ENCODE results near the gene CES2. TPM values are rescaled to one million over a fixed set of nuclear protein-coding genes. Genes with fewer than 3 reads are reported as not detected.

Gene CES2
- total RNA-seq, 1 donor from 2014 or later = 35.8 TPM

DNA sequence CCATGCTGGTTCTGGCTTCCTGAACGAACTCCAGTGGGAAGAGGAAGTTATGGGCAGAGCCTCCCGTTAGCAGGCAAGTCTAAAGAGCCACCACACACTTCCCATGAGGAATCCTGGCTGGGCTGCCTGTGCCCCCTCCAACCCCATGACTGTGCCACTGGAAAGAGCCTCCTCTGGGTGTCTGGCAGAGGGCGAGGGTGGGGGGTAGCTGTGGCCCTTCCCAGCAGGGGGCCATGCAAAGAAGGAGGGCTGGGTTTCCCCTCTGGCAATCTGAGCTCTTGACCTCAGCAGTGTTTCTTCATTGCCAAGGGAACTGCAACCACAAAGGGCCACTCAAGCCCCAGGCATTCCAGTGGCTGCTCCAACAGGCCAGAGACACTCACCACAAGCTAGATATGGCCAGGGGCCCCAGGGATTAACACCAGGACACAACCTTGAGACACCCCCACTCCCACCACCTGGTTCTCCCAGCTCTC lies 8.3 kb upstream of the CES2 start:
- H3K9me3 ChIP-seq = no peaks in the 10 kb centered on the region
- no peak for TF ChIP-seq CTCF (IDR thresholded peaks at IDR 0.05)
- peak overlapping the region; percentile 79 for H3K27ac ChIP-seq
- H3K36me3 ChIP-seq = peaks cover 8% of the 10 kb centered on the region
- peaks cover 35% of the 10 kb centered on the region for H3K4me1 ChIP-seq
- intact Hi-C loops (cut with DNase I) = no loop called here
- peaks cover 5% of the 10 kb centered on the region for H3K27me3 ChIP-seq
- ATAC-seq (peak; percentile 73), DNase-seq (peak; percentile 82)
- H3K4me3 ChIP-seq = no peak overlapping the region

GRCh38 chr16:66927918-66928649 lies 7.2 kb upstream of the CES2 start:
- ATAC-seq (no peak), DNase-seq (no peak)
- H3K9me3 ChIP-seq = no peaks in the 10 kb centered on the region
- H3K27ac ChIP-seq = peak overlapping the region; percentile 79
- H3K4me1 ChIP-seq = peaks cover 41% of the 10 kb centered on the region
- peaks cover 5% of the 10 kb centered on the region for H3K27me3 ChIP-seq
- TF ChIP-seq CTCF (IDR thresholded peaks at IDR 0.05) = no peak
- no peak overlapping the region for H3K4me3 ChIP-seq
- H3K36me3 ChIP-seq = peaks cover 13% of the 10 kb centered on the region
- intact Hi-C loops (cut with DNase I) = no loop called here

DNA sequence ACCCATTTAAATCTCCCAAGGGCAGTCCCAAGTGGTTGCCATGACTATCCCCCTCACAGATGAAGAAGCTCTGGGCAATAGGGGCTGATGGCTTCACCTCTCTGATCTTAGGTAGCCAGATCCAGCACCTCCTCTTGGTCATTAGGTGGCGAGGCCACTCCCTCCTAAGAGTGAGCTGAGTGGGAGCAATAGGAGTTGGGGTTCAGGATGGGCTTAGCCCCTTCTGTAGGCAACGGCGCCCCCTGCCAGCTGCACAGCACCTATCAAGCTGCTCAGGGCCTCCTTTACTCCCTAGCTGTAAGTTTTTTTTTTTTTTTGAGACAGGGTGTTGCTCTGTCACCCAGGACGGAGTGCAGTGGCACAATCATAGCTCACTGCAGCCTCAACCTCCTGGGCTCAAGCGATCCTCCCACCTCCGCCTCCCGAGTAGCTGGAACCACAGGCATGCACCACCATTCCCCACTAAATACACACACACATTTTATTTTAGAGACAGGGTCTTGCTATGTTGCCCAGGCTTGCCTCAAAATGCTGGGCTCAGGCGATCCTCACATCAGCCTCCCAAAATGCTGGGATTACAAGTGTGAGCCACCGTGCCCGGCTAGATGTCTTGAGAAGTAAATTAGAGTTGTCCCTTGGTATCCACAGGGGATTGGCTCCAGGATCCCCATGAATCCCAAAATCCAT lies 6.5 kb upstream of the CES2 start:
- H3K9me3 ChIP-seq = no peaks in the 10 kb centered on the region
- TF ChIP-seq CTCF (IDR thresholded peaks at IDR 0.05) = peak; percentile 31

DNA sequence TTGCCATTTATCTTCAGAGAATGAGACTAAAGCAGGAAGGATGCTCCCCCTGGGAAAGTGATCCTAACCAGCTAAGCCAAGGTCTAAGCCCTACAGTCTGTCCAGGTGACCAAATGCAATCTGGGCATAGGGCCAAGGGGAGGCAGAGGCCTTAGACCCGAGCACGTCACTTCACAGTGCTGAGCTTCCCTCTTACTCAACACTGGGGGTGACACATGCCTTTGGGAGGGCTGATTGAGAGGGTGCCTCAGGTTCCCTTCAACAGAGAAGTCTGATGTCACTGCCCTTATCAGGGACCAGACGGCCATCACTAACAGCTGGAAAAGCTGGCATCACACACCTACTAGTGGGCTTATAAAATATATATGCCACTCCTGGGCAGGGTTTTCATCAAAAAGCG lies 5.1 kb upstream of the CES2 start:
- intact Hi-C loops (cut with DNase I) = no loop called here

More for the DNA sequence above, 6.5 kb upstream of the CES2 start:
- Histone ChIP-seq H3K36me3 (peaks cover 13% of the 10 kb centered on the region), H3K4me3 (no peak overlapping the region), H3K27me3 (peaks cover 5% of the 10 kb centered on the region), H3K4me1 (peaks cover 46% of the 10 kb centered on the region), H3K27ac (peak overlapping the region; percentile 11)
- no peak for DNase-seq
- no peak for ATAC-seq
- intact Hi-C loops (cut with DNase I) = no loop called here

DNA sequence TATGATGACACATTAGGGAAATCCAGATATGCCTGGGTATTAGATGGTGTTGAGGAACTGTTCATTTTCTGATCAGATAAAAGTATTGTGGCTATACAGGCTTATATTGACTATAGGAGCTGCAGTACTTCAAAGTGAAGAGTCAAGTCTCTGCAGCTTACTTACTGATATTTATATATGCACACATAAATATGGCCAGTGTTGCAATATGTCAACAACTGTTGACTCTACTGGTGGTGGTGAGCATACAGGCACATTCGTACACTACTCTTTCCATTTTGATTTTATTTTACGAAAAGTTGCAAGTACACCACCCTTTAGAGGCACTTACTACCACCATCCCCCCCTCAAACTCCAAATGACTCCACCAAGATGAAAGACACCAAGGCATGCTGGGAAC lies 3.7 kb upstream of the CES2 start:
- Histone ChIP-seq H3K27ac (no peak overlapping the region), H3K36me3 (peaks cover 13% of the 10 kb centered on the region), H3K4me3 (no peak overlapping the region), H3K27me3 (no peaks in the 10 kb centered on the region), H3K9me3 (no peaks in the 10 kb centered on the region), H3K4me1 (peaks cover 46% of the 10 kb centered on the region)
- TF ChIP-seq CTCF (IDR thresholded peaks at IDR 0.05) = no peak
- no peak for DNase-seq
- no peak for ATAC-seq
- intact Hi-C loops (cut with DNase I) = no loop called here

More for the DNA sequence above, 5.1 kb upstream of the CES2 start:
- no peaks in the 10 kb centered on the region for H3K27me3 ChIP-seq
- ATAC-seq = no peak
- TF ChIP-seq CTCF (IDR thresholded peaks at IDR 0.05) = no peak
- H3K9me3 ChIP-seq = no peaks in the 10 kb centered on the region
- peaks cover 13% of the 10 kb centered on the region for H3K36me3 ChIP-seq
- no peak overlapping the region for H3K27ac ChIP-seq
- H3K4me3 ChIP-seq = no peak overlapping the region
- DNase-seq = no peak
- H3K4me1 ChIP-seq = peaks cover 37% of the 10 kb centered on the region
